K562 (cell line): Measurements from ENCODE around the gene DEDD. TPM values are rescaled to one million over a fixed set of nuclear protein-coding genes. Genes with fewer than 3 reads are reported as not detected.

Source experiments
- ATAC-seq: fragments of 200-7000 bp; cut with Tn5 transposase; 3 replicates; pipeline ENCODE4 v1.9.1; 2020; ENCODE audit warnings: moderate library complexity
- BruUV-seq: library from RNA; stranded (reverse); fragments of 400-500 nt; replicated peaks from 2 replicates; lab custom pipeline; 2021; lab: Mats Ljungman, UMichigan
- CTCF ChIA-PET: fragments of 300-600 bp; formaldehyde crosslinking; extraction: SDS; loops from one replicate; lab custom pipeline; 2021; ENCODE audit warnings: low intra/inter-chr PET ratio; lab: Yijun Ruan, JAX
- POLR2A ChIA-PET: fragments of 300-600, 350-650 bp; sonication (Branson Sonifier 250); formaldehyde crosslinking; extraction: SDS; loops from one replicate; lab custom pipeline; 2021; ENCODE audit warnings: antibody characterized with exemption, inconsistent platforms; lab: Yijun Ruan, JAX
- DNase-seq, 4 experiments: peaks; one replicate each; pipeline versions ENCODE4 v3.0.0 to v3.0.0-alpha.2; 2011 to 2018; ENCODE audit warnings: low spot score in 3 of 4, mixed read lengths in 3 of 4; ENCODE audit errors: extremely low read depth in 1 of 4
- FAIRE-seq: peaks from 2 replicates; lab custom pipeline; 2011; peaks lifted over from hg19 to GRCh38; lab: Jason Lieb, UNC
- H2AFZ ChIP-seq: 2 replicates; pipeline ENCODE4 v1.6.0; 2011; ENCODE audit warnings: low read depth, low read length, control low read depth, inconsistent platforms
- H3K27ac ChIP-seq: fragments of 200-600 bp; 3 replicates; pipeline ENCODE4 v1.8.0; 2011; ENCODE audit warnings: low read depth, mild to moderate bottlenecking, control low read depth, inconsistent platforms, low read length, moderate library complexity, mixed read lengths; ENCODE audit errors: extremely low read depth
- H3K27me3 ChIP-seq, 2 experiments: fragments of 300-600 bp in 1 of 2; 2 replicates in 1 of 2; 3 replicates in 1 of 2; pipeline versions ENCODE4 v1.6.0 to v1.8.0; 2011; ENCODE audit warnings: inconsistent platforms in 2 of 2, low read length in 2 of 2, mild to moderate bottlenecking in 1 of 2, mixed read lengths in 1 of 2, moderate library complexity in 1 of 2; ENCODE audit not compliant: control insufficient read depth in 2 of 2, insufficient read depth in 2 of 2
- H3K36me3 ChIP-seq: fragments of 300-600 bp; 3 replicates; pipeline ENCODE4 v1.8.0; 2011; ENCODE audit warnings: mild to moderate bottlenecking, low read length, inconsistent platforms; ENCODE audit not compliant: control insufficient read depth, insufficient read depth
- H3K4me1 ChIP-seq, 2 experiments: fragments of 200-600 bp in 1 of 2; replicated peaks in 1 of 2; 2 replicates in 1 of 2; 3 replicates in 1 of 2; pipeline versions ENCODE4 v1.5.1 to v1.8.0; 2011; ENCODE audit warnings: inconsistent platforms in 2 of 2, low read length in 2 of 2, mild to moderate bottlenecking in 1 of 2, mixed read lengths in 1 of 2, moderate library complexity in 1 of 2; ENCODE audit not compliant: control insufficient read depth in 2 of 2, insufficient read depth in 2 of 2
- H3K4me2 ChIP-seq: 2 replicates; pipeline ENCODE4 v1.6.1; 2011; ENCODE audit warnings: low read length, control low read depth, inconsistent platforms, mixed read lengths; ENCODE audit not compliant: insufficient read depth
- H3K4me3 ChIP-seq: fragments of 200-600 bp; sonication (generic), shearing (Covaris generic); 2 replicates; pipeline ENCODE4 v1.5.1; 2016; ENCODE audit warnings: control low read depth, inconsistent platforms
- H3K79me2 ChIP-seq: fragments of 200-600 bp; 3 replicates; pipeline ENCODE4 v1.8.0; 2011; ENCODE audit warnings: low read length, inconsistent platforms; ENCODE audit not compliant: control insufficient read depth, insufficient read depth
- H3K9ac ChIP-seq, 2 experiments: 2 replicates each; pipeline versions ENCODE4 v1.6.0 to v1.6.1; 2011; ENCODE audit warnings: low read depth in 2 of 2, low read length in 2 of 2, control low read depth in 1 of 2, inconsistent platforms in 1 of 2, mild to moderate bottlenecking in 1 of 2, mixed read lengths in 1 of 2; ENCODE audit not compliant: insufficient read depth in 1 of 2
- H3K9me1 ChIP-seq: one replicate; pipeline ENCODE4 v1.6.0; 2011; ENCODE audit warnings: inconsistent platforms, mild to moderate bottlenecking, low read length, moderate library complexity; ENCODE audit not compliant: control insufficient read depth, insufficient read depth
- H3K9me3 ChIP-seq: replicated peaks from 2 replicates; pipeline ENCODE4 v1.5.1; 2011; ENCODE audit warnings: low read depth, low read length, inconsistent platforms; ENCODE audit not compliant: control insufficient read depth, insufficient read depth
- H4K20me1 ChIP-seq: replicated peaks from 2 replicates; pipeline ENCODE4 v1.6.1; 2011; ENCODE audit warnings: low read length, inconsistent platforms, mixed read lengths; ENCODE audit not compliant: control insufficient read depth, insufficient read depth
- IFI16 ChIP-seq: fragments of 250-450 bp; sonication (Bioruptor Pico); IDR thresholded peaks from 2 replicates; pipeline ENCODE4 v2.1.2; 2022; ENCODE audit warnings: mild to moderate bottlenecking, inconsistent platforms
- MTF1 ChIP-seq: fragments of 250-450 bp; sonication (Bioruptor Pico); IDR thresholded peaks from 2 replicates; pipeline ENCODE4 v1.9.0; 2021; ENCODE audit warnings: moderate library complexity, mild to moderate bottlenecking, inconsistent platforms, borderline replicate concordance
- RBFOX2 ChIP-seq: fragments of 200-400 bp; formaldehyde crosslinking; IDR thresholded peaks from 2 replicates; pipeline ENCODE4 v1.6.1; 2017; ENCODE audit warnings: low read depth, mild to moderate bottlenecking, low read length, moderate library complexity
- YBX1 ChIP-seq: fragments of 450-650 bp; IDR thresholded peaks from 2 replicates; pipeline ENCODE4 v1.7.1; 2016; ENCODE audit warnings: mild to moderate bottlenecking
- ZNF253 ChIP-seq: fragments of 250-450 bp; sonication (Bioruptor Pico); conservative IDR thresholded peaks from 2 replicates; pipeline ENCODE4 v1.6.1; 2021; ENCODE audit warnings: mild to moderate bottlenecking
- ZNF436 ChIP-seq: fragments of 250-450, 450-650 bp; sonication (Bioruptor Pico); formaldehyde crosslinking; IDR thresholded peaks from 2 replicates; pipeline ENCODE4 v1.7.0; 2020; ENCODE audit warnings: mild to moderate bottlenecking
- WGBS: fragments of 100-300 bp; shearing (Covaris generic); methylation state at CpG from one replicate; pipeline ENCODE4 v1.1.6; 2016; ENCODE audit warnings: low coverage, mixed read lengths; ENCODE audit not compliant: insufficient coverage; ENCODE audit errors: missing lambda C conversion rate; 5-methylcytosine and 5-hydroxymethylcytosine counted together
- in situ Hi-C: fragments of 300-500 bp; cut with MboI; formaldehyde crosslinking; loops from 4 replicates; pipeline ENCODE4 v1.15.0; 2018; ENCODE audit warnings: inconsistent platforms, mixed read lengths
- intact Hi-C: fragments of 100-400 bp; cut with micrococcal nuclease; formaldehyde crosslinking; loops from 2 replicates; pipeline ENCODE4 v1.14.2; 2022
- polyA plus RNA-seq, 8 experiments: library from polyadenylated mRNA; depleted of rRNA in 4 of 8; stranded (reverse) in 5 of 8; unstranded in 3 of 8; fragments of >200 nt; fragmentation: Nextera tagmentation in 2 of 8; fragmentation: Illumina TruSeq in 1 of 8; extraction: Ambion mirVana in 2 of 8; extraction: Trizol in 1 of 8; gene quantifications; 2 replicates each; pipeline versions ENCODE4 v1.2.1 to v1.2.3, GENCODE V29; 2011 to 2014; ENCODE audit warnings: inconsistent platforms in 1 of 8, missing spikeins in 1 of 8
- total RNA-seq, 7 experiments: library from RNA; depleted of rRNA in 6 of 7; stranded (reverse); fragments of >200 nt in 6 of 7; fragmentation: Illumina TruSeq in 2 of 7; extraction: Trizol in 2 of 7; gene quantifications; 2 replicates each; pipeline versions ENCODE4 v1.2.1 to v1.2.3, GENCODE V29; 2011 to 2021; ENCODE audit warnings: low replicate concordance in 1 of 7
- TF ChIP-seq, protein P1 (sequence below): fragments of 450-650 bp; formaldehyde crosslinking; IDR thresholded peaks from 2 replicates; pipeline ENCODE4 v1.4.0; 2022; ENCODE audit warnings: missing genetic modification characterization

Gene DEDD
- total and polyA plus RNA-seq, 9 of the 15 experiments (the other 6 are each of a cell fraction or from before 2014, with no cell fraction given), result 11.6 to 41.0 (median 16.8) TPM

- CTCF ChIA-PET, result no interaction called here
These were observed 39.9 kb upstream of the DEDD start for GRCh38 chr1:161172349-161172748.

GRCh38 chr1:161171696-161172095 lies 39.2 kb upstream of the DEDD start:
- H3K9me3 ChIP-seq, result no peaks in the 10 kb centered on the region
- peaks cover 83% of the 10 kb centered on the region for H3K36me3 ChIP-seq
- H4K20me1 ChIP-seq, result no peaks in the 10 kb centered on the region
- no peak for DNase-seq
- no TSS peak for BruUV-seq
- peak overlapping the region in 1 of 2 experiments; percentile 27; a peak in 1 of 4 replicates for H3K9ac ChIP-seq
- H3K27ac ChIP-seq, result no peak overlapping the region
- H3K4me1 ChIP-seq, result peaks cover 19 to 44% of the 10 kb centered on the region in 2 experiments; a peak in 4 of 5 replicates
- H3K9me1 ChIP-seq, result no peaks in the 10 kb centered on the region
- no peak overlapping the region for H3K4me3 ChIP-seq
- POLR2A ChIA-PET, result interaction anchor here (3.0 to 3.1 kb wide), 2 partner anchors 11 to 14 kb away, joined by 10 to 12 read pairs; no protein-coding TSS in a partner anchor
- TF ChIP-seq RBFOX2, result peak; percentile 37; the same call in 1 of the 2 replicates
- TF ChIP-seq ZNF436 (CRISPR knock-in tag), result no peak
- no peaks in the 10 kb centered on the region for H3K27me3 ChIP-seq
- H3K79me2 ChIP-seq, result peaks cover 37% of the 10 kb centered on the region
- no peak overlapping the region for H2AFZ ChIP-seq
- no peak for ATAC-seq
- no peak overlapping the region for H3K4me2 ChIP-seq
- WGBS, result 93% methylated on average over 10 of the region's 12 CpGs
- FAIRE-seq, result no peak
- CTCF ChIA-PET, result no interaction called here
- intact Hi-C loops, result loop anchor here (10.0 kb wide), 1 partner anchor 337 kb away; no protein-coding TSS in a partner anchor
- in situ Hi-C loops, result no loop called here

More at GRCh38 chr1:161172349-161172748, 39.9 kb upstream of the DEDD start:
- POLR2A ChIA-PET, result interaction anchor here (1.1 to 3.0 kb wide), 2 partner anchors 15 to 53 kb away, joined by 3 to 10 read pairs; partner anchors contain the start of gene TOMM40L
- Histone ChIP-seq H2AFZ (no peak overlapping the region), H3K27ac (no peak overlapping the region), H3K79me2 (peaks cover 37% of the 10 kb centered on the region), H3K4me1 (peaks cover 13 to 39% of the 10 kb centered on the region in 2 experiments; a peak in 4 of 5 replicates), H3K36me3 (peaks cover 83% of the 10 kb centered on the region), H3K9me3 (no peaks in the 10 kb centered on the region), H4K20me1 (no peaks in the 10 kb centered on the region), H3K27me3 (no peaks in the 10 kb centered on the region), H3K4me3 (no peak overlapping the region), H3K9ac (no peak overlapping the region), H3K9me1 (no peaks in the 10 kb centered on the region), H3K4me2 (no peak overlapping the region)
- intact Hi-C loops, result loop anchor here (10.0 kb wide), 1 partner anchor 338 kb away; no protein-coding TSS in a partner anchor
- in situ Hi-C loops, result no loop called here
- no peak for ATAC-seq
- FAIRE-seq, result no peak
- DNase-seq, result no peak
- 100% methylated on average over 1 of the region's 1 CpG for WGBS
- TF ChIP-seq IFI16 (CRISPR knock-in tag), result no peak
- TF ChIP-seq, protein P1, sequence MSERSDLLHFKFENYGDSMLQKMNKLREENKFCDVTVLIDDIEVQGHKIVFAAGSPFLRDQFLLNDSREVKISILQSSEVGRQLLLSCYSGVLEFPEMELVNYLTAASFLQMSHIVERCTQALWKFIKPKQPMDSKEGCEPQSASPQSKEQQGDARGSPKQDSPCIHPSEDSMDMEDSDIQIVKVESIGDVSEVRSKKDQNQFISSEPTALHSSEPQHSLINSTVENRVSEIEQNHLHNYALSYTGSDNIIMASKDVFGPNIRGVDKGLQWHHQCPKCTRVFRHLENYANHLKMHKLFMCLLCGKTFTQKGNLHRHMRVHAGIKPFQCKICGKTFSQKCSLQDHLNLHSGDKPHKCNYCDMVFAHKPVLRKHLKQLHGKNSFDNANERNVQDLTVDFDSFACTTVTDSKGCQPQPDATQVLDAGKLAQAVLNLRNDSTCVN (CRISPR knock-in tag), result no peak
- TF ChIP-seq YBX1, result no peak
- no peak for TF ChIP-seq ZNF253 (CRISPR knock-in tag)
- TF ChIP-seq MTF1, result no peak
- BruUV-seq, result no TSS peak
